Left ventricle myocardium superior (tissue), 1 donor: ENCODE data around the gene WDR54. TPM values are rescaled to one million over a fixed set of nuclear protein-coding genes. Genes with fewer than 3 reads are reported as not detected.
"Not testable (repeated sequence)": the region's sequence is repeated elsewhere in the genome, so short reads cannot be mapped to it uniquely, and the experiment has no call there.

Source experiments
- ATAC-seq: fragments of 200-7000 bp; cut with Tn5 transposase; one replicate; pipeline ENCODE4 v1.9.1; 2020; ENCODE audit warnings: mild to moderate bottlenecking, moderate library complexity
- DNase-seq: peaks from one replicate; pipeline ENCODE4 v3.0.0-alpha.2; 2020
- intact Hi-C: fragments of 100-400 bp; cut with micrococcal nuclease; formaldehyde crosslinking; loops from one replicate; pipeline ENCODE4 v1.11.0; 2022
- total RNA-seq: library from RNA; stranded (reverse); fragmentation: NEBNext Ultra II Directional; extraction: Animal tissue kit (Norgen Biotek cat#: 25700); gene quantifications from one replicate; pipeline ENCODE4 v1.2.1, GENCODE V29; 2021
- donor health status: DM: no; HTN: yes; CAD: no; lungs with severe emphysema.

The WDR54 gene
- total RNA-seq, 1 donor from 2014 or later = 4.4 TPM

- ATAC-seq = no peak
- DNase-seq = no peak
- intact Hi-C loops = no loop called here
Measured at GRCh38 chr2:74444498-74445318, 23.2 kb downstream of the WDR54 start.

- no peak for DNase-seq
- intact Hi-C loops = no loop called here
- ATAC-seq = no peak
Measured at GRCh38 chr2:74447230-74447999, 25.9 kb downstream of the WDR54 start.

- no peak for ATAC-seq
- DNase-seq = no peak
- intact Hi-C loops = no loop called here
Measured at GRCh38 chr2:74448771-74449170, 27.2 kb downstream of the WDR54 start.

DNA sequence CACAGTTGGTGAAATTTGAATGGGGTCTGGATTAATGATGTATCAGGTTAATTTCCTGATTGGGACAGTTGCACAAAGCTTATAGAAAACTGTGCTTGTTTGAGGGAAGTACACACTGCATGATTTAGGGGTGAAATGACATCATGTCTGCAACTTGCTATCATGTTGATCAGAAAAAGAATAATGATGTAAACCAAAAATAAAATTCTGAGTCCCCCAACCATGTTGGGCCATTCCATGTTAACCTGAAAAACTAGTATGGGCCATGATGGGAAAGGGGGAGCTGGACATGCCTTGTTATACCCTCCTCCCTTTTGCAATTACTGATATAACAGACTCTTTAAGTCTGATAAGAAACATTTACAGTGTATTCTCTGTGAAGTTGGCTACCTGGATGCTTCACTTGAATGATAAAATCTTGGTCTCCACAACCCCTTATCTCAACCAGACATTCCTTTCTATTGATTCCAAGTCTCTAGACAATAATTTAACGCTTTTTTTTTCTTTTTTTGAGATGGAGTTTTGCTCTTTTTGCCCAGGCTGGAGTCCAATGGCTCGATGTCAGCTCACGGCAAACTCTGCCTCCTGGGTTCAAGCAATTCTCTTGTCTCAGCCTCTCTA, 29.1 kb downstream of the WDR54 start:
- ATAC-seq (no peak), DNase-seq (no peak)
- intact Hi-C loops = no loop called here

GRCh38 chr2:74454654-74455511, 33.4 kb downstream of the WDR54 start, which contains the start of gene INO80B:
INO80B (plus strand) TSS chr2:74455087; CDS start chr2:74455117, 30 bp downstream.
- ATAC-seq = peak; percentile 64
- peak; percentile 94 for DNase-seq
- intact Hi-C loops = no loop called here

DNA sequence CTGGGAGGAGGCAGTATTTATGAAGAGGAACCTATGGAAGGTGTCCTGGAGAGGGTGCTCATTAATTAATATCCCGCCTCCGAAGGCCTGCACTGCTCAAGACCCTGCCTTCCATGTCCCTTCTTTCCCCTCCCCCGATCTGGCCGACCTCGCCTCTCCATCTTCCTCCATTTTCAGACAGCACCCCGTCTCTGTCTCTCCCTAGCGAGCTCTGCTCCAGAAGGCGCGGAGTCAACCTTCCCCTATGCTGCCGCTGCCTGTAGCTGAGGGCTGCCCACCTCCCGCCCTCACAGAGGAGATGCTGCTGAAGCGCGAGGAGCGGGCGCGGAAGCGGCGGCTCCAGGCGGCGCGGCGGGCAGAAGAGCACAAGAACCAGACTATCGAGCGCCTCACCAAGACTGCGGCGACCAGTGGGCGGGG, 35.6 kb downstream of the WDR54 start:
- intact Hi-C loops = no loop called here
- no peak for ATAC-seq

DNA sequence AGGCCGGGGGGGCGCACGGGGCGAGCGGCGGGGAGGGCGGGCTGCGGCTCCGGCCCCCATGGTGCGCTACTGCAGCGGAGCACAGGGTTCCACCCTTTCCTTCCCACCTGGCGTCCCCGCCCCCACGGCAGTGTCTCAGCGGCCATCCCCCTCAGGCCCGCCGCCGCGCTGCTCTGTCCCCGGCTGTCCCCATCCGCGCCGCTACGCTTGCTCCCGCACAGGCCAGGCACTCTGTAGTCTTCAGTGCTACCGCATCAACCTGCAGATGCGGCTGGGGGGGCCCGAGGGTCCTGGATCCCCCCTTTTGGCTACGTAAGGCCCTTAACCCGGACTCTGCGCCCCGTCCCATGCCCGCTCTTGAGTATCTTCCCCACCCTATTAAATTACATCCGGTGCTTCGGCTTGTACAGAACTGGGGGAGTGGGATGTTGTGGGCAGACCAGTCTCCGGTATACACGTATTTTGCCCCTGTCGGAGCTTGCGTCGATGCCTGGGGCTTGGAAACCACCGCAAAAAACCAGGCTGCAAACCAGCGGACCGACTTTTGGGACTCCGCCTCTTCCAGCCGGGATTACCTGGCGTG, 36.1 kb downstream of the WDR54 start:
- peak; percentile 45 for ATAC-seq
- intact Hi-C loops = no loop called here

More for the DNA sequence above, 35.6 kb downstream of the WDR54 start:
- DNase-seq = no peak

DNA sequence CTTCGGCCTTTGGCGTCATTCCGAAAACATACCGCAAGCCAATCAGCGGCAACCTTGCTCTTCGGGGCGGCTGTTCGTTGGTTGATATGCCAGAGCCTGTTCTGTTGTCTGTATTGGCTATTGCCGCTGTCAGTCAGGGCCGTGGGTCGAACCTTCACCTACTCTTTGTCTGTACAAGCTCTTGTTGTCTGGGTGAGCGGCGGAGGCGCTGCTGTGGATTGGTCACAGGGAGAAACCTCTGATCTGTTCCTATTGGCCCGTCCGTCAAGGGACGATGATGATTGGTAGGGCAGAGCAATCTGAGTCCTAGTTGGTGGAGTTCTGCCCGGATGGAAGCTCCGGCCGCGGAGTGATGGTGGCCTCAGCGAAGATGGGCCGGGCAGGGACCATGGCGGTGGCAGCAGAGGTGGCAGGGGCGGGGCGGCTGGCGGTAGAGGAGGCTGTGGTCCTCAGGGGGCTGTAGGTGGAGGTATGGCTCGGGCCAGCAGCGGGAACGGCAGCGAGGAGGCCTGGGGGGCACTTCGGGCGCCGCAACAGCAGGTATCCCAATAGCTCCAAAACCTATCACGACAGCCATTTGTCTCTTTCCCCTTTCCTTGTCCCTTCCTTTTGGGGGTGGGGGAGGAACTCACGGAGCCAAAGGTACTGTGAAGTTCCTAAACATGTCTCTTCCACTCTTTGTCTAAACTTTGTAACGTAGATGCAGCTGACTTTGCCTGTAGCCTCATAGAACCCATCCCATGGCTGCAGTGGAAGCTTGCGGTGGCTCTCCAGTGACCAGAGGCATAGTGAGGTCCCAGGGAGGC, 36.8 kb downstream of the WDR54 start, which contains the start of gene WBP1:
Gene WBP1, plus strand, starts transcription at position 307 of the 806 bp plus-strand sequence. Its CDS starts 165 bp downstream, at position 472.
- ATAC-seq (peak; percentile 92), DNase-seq (peak; percentile 99)
- intact Hi-C loops = no loop called here

More for the DNA sequence above, 36.1 kb downstream of the WDR54 start:
- DNase-seq = peak; percentile 79

- DNase-seq (peak; percentile 17), ATAC-seq (no peak)
- intact Hi-C loops = no loop called here
Measured at GRCh38 chr2:74458938-74459363, 37.4 kb downstream of the WDR54 start.

- ATAC-seq, intact Hi-C loops, DNase-seq: not testable (repeated sequence)
Measured at GRCh38 chr2:74459503-74460118, 38.1 kb downstream of the WDR54 start.

DNA sequence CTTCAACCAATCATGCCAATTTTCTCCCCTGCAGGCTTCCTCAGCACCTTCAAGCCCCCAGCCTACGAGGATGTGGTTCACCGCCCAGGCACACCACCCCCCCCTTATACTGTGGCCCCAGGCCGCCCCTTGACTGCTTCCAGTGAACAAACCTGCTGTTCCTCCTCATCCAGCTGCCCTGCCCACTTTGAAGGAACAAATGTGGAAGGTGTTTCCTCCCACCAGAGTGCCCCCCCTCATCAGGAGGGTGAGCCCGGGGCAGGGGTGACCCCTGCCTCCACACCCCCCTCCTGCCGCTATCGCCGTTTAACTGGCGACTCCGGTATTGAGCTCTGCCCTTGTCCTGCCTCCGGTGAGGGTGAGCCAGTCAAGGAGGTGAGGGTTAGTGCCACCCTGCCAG, 38.7 kb downstream of the WDR54 start:
- DNase-seq, intact Hi-C loops, ATAC-seq: not testable (repeated sequence)

- no peak for ATAC-seq
- no peak for DNase-seq
- intact Hi-C loops = no loop called here
Measured at GRCh38 chr2:74461187-74462053, 39.9 kb downstream of the WDR54 start.

DNA sequence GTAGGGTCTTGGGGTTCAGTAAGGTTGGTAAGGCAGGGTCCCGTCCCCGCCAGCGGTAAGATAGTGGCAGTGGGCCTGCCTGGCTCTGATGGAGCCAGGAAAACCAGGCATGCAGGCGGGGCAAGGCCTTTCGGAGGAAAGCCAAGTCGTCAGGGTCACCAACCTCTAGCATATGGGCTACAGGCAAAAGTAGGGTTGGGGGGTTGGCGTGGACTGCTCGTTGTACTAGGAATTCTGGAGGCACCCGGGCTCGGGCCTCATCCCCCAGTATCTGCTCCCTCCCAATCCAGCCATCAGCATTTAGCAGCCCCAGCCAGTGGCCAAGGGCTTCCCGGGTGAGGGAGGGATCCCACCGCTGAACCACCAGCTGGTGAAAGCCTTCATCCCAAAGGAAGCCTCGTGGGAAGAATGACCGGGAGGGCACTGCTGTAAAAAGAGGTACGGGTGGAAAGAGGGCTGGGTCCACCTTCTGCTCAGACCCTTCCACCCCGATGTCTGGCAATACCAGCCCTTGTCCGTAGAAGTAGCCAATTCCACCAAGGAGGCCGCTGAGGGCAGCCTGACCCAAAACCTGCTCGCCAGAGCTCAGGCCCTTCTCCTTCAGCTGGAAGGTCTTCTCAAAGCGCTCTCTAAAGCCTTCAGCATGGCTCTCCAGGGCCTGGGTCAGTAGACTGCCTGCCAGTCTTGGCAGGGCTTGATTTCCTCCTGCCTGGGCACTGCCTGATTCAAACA, 40.7 kb downstream of the WDR54 start:
- intact Hi-C loops = no loop called here
- no peak for DNase-seq
- ATAC-seq = no peak

DNA sequence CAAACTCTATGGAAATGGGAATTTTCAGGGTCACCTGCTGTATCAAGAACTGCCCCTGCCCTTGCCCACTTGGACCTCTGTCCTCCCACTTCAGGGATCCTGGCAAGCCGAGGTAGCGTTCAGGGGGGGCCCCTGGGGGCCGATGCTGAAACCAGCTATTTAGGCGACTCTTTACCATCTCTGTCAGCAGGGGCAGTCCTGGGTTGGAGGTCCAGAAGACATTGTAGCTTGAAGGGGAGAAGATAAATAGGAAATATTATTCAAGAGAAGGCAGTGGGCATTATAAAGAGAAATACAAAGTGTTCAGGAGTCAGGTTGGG, 41.2 kb downstream of the WDR54 start:
- intact Hi-C loops = no loop called here
- no peak for ATAC-seq
- no peak for DNase-seq

DNA sequence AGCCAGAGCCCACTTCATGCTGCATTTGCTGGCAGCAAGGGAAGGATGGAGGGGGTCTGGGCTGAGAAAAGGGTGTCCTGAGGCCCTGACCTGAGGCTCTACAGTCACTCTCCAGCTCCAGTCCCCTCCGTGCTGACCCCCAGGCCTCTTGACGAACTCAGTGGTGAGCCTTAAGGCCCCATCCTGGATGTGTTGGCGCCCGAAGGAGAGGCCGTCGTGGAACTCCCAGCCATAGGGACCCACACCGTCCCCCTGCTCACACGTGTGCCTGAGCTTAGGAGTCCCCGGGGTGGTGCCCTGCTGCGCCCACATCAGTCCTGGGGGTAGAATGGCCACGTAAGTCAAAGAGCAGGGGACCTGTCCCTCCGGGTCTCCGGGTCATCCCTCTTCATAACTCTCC, 42.9 kb downstream of the WDR54 start:
- intact Hi-C loops = no loop called here
- ATAC-seq (peak; percentile 1), DNase-seq (no peak)

- intact Hi-C loops, ATAC-seq, DNase-seq: not testable (repeated sequence)
Measured at GRCh38 chr2:74470742-74471141, 49.2 kb downstream of the WDR54 start.
